GM19452 (cell line): Measurements from ENCODE around the gene NSMCE1.

Experiments
- ATAC-seq: cut with Tn5 transposase; IDR thresholded peaks from one replicate; pipeline ENCODE4 v1.9.1; 2021; ENCODE audit not compliant: unreplicated experiment

The NSMCE1 gene

GRCh38 chr16:27232901-27233625 is 35.5 kb downstream of the NSMCE1 start:
- ATAC-seq = no peak

- ATAC-seq = peak; percentile 60
Observed at GRCh38 chr16:27232061-27232900, 36.3 kb downstream of the NSMCE1 start.

- peak; percentile 8 for ATAC-seq
Observed at GRCh38 chr16:27231692-27232060, 36.9 kb downstream of the NSMCE1 start.

GRCh38 chr16:27230562-27231001 is 38.0 kb downstream of the NSMCE1 start:
- no peak for ATAC-seq

GRCh38 chr16:27229891-27230470 is 38.6 kb downstream of the NSMCE1 start:
- no peak for ATAC-seq

GRCh38 chr16:27228621-27229501 is 39.7 kb downstream of the NSMCE1 start:
- ATAC-seq = no peak

- no peak for ATAC-seq
Observed at GRCh38 chr16:27228045-27228444, 40.5 kb downstream of the NSMCE1 start.

GRCh38 chr16:27226976-27227705 is 41.4 kb downstream of the NSMCE1 start:
- ATAC-seq = no peak

- ATAC-seq = no peak
Observed at GRCh38 chr16:27226476-27226875, 42.1 kb downstream of the NSMCE1 start.

- no peak for ATAC-seq
Observed at GRCh38 chr16:27225536-27226360, 42.8 kb downstream of the NSMCE1 start.

GRCh38 chr16:27224741-27225300 is 43.8 kb downstream of the NSMCE1 start:
- no peak for ATAC-seq

- ATAC-seq = no peak
Observed at GRCh38 chr16:27224271-27224737, 44.3 kb downstream of the NSMCE1 start.

- ATAC-seq = no peak
Observed at GRCh38 chr16:27223701-27224100, 44.9 kb downstream of the NSMCE1 start.

- no peak for ATAC-seq
Observed at GRCh38 chr16:27223226-27223610, 45.4 kb downstream of the NSMCE1 start.

- no peak for ATAC-seq
Observed at GRCh38 chr16:27222249-27223225, 46.0 kb downstream of the NSMCE1 start.

- no peak for ATAC-seq
Observed at GRCh38 chr16:27221576-27222248, 46.9 kb downstream of the NSMCE1 start.

- ATAC-seq = no peak
Observed at GRCh38 chr16:27220991-27221390, 47.6 kb downstream of the NSMCE1 start.
